Prostate gland (tissue), 2 donors: ENCODE data around the gene SNX6. TPM values are rescaled to one million over a fixed set of nuclear protein-coding genes. Genes with fewer than 3 reads are reported as not detected.
"Not testable (repeated sequence)": the region's sequence is repeated elsewhere in the genome, so short reads cannot be mapped to it uniquely, and the experiment has no call there.

Experiments used
- DNase-seq: peaks from one replicate; pipeline ENCODE4 v3.0.0-alpha.2; 2019; ENCODE audit warnings: low spot score
- H3K27ac ChIP-seq, 2 donors: fragments of 200-600 bp; sonication (generic); 2 replicates each; pipeline ENCODE4 v1.5.1; 2017 to 2019
- H3K27me3 ChIP-seq: fragments of 200-600 bp; sonication (generic); replicated peaks from 2 replicates; pipeline ENCODE4 v1.5.1; 2019; ENCODE audit not compliant: insufficient read depth
- H3K36me3 ChIP-seq, 2 donors: fragments of 200-600 bp; sonication (generic); 1 replicate in 1 of 2; 2 replicates in 1 of 2; pipeline versions ENCODE4 v1.5.1 to v1.8.1; 2017 to 2019
- H3K4me1 ChIP-seq: fragments of 200-600 bp; sonication (generic); replicated peaks from 2 replicates; pipeline ENCODE4 v1.5.1; 2019
- H3K4me3 ChIP-seq, 2 donors: fragments of 200-600 bp; sonication (generic); 2 replicates each; pipeline ENCODE4 v1.5.1; 2017 to 2019
- H3K9me3 ChIP-seq: fragments of 200-600 bp; sonication (generic); 2 replicates; pipeline ENCODE4 v1.5.1; 2017
- POLR2A ChIP-seq: fragments of 450-650 bp; IDR thresholded peaks from one replicate; pipeline ENCODE4 v1.6.1; 2016; ENCODE audit warnings: antibody characterized with exemption, mild to moderate bottlenecking
- POLR2AphosphoS5 ChIP-seq: sonication (generic); formaldehyde crosslinking; IDR thresholded peaks from one replicate; pipeline ENCODE4 v1.6.1; 2017; ENCODE audit warnings: antibody characterized with exemption
- WGBS: methylation state at CpG from one replicate; pipeline ENCODE4 v1.1.5; 2018; 5-methylcytosine and 5-hydroxymethylcytosine counted together
- intact Hi-C: fragments of 100-400 bp; cut with DNase I; formaldehyde crosslinking; loops from one replicate; pipeline ENCODE4 v1.14.2; 2022
- total RNA-seq, 2 donors: library from RNA; depleted of rRNA; stranded (reverse); fragments of >200 nt; gene quantifications; one replicate each; pipeline ENCODE4 v1.1.0, GENCODE V29; 2016
- TF ChIP-seq, protein P1 (sequence below), 4 experiments: fragments of 200-600 bp in 2 of 4; fragments of 450-650 bp in 2 of 4; sonication (generic) in 2 of 4; IDR thresholded peaks; 1 replicate in 3 of 4; 2 replicates in 1 of 4; pipeline ENCODE4 v1.5.1; 2016 to 2019; ENCODE audit warnings: antibody characterized with exemption in 4 of 4, mild to moderate bottlenecking in 2 of 4, moderate library complexity in 2 of 4

SNX6 gene
- total RNA-seq, 2 donors from 2014 or later, result 116 to 128 TPM

DNA sequence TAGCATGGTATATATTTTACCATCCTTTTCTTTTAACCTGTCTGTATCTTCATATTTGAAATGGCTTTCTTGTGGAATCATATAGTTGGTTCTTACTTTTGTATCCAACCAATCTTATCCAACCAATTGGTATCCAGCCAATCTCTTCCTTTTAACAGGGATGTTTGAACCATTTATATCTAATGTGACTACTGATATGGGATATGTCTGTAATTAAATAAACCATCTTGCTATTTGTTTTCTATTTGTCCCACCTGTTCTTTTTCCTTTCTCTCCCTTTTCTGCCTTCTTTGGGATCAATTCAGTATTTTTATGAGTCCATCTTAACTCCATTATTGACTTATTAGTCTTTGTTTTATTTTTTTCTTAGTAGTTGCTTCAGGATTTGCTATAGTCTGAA, 30.8 kb upstream of the SNX6 start:
- Histone ChIP-seq H3K27ac (no peak overlapping the region), H3K9me3 (no peaks in the 10 kb centered on the region), H3K4me1 (no peaks in the 10 kb centered on the region), H3K27me3 (no peaks in the 10 kb centered on the region), H3K36me3 (no peaks in the 10 kb centered on the region), H3K4me3 (no peak overlapping the region)
- intact Hi-C loops, result no loop called here
- DNase-seq, result no peak
- TF ChIP-seq POLR2AphosphoS5, result no peak
- TF ChIP-seq, protein P1, sequence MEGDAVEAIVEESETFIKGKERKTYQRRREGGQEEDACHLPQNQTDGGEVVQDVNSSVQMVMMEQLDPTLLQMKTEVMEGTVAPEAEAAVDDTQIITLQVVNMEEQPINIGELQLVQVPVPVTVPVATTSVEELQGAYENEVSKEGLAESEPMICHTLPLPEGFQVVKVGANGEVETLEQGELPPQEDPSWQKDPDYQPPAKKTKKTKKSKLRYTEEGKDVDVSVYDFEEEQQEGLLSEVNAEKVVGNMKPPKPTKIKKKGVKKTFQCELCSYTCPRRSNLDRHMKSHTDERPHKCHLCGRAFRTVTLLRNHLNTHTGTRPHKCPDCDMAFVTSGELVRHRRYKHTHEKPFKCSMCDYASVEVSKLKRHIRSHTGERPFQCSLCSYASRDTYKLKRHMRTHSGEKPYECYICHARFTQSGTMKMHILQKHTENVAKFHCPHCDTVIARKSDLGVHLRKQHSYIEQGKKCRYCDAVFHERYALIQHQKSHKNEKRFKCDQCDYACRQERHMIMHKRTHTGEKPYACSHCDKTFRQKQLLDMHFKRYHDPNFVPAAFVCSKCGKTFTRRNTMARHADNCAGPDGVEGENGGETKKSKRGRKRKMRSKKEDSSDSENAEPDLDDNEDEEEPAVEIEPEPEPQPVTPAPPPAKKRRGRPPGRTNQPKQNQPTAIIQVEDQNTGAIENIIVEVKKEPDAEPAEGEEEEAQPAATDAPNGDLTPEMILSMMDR (IDR thresholded peaks at IDR 0.05), result no peak
- TF ChIP-seq POLR2A, result no peak

GRCh38 chr14:34655959-34656358, 26.0 kb upstream of the SNX6 start:
- no peak overlapping the region for H3K4me3 ChIP-seq

DNA sequence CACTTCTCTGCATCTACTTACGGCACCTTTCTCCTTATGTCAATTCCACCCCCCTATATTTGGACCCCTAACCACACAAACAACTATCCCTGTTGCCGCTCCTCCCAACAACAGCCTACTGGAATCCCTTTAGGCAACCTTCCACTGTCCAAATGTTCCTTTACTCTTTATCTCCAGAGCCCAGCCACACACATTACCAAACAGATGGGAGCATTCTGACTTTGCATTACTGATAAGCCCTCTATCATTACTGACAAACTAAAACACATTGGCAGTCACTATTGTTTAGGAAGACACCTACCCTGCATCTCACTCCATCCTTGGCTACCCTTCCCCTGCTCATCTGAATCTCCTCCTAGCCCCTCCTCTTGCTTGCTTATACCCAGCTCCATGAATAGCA, 23.1 kb upstream of the SNX6 start:
- intact Hi-C loops, H3K27me3 ChIP-seq, H3K9me3 ChIP-seq, DNase-seq, H3K4me1 ChIP-seq, H3K4me3 ChIP-seq, H3K27ac ChIP-seq, H3K36me3 ChIP-seq: not testable (repeated sequence)
- WGBS, result 92% methylated on average over 2 of the region's 2 CpGs

More at GRCh38 chr14:34655959-34656358, 26.0 kb upstream of the SNX6 start:
- Histone ChIP-seq H3K9me3 (no peaks in the 10 kb centered on the region), H3K27me3 (no peaks in the 10 kb centered on the region), H3K27ac (no peak overlapping the region), H3K4me1 (no peaks in the 10 kb centered on the region), H3K36me3 (no peaks in the 10 kb centered on the region)
- 66% methylated on average over 1 of the region's 1 CpG for WGBS
- intact Hi-C loops, result no loop called here
- no peak for DNase-seq
- TF ChIP-seq, protein P1 (IDR thresholded peaks at IDR 0.05), result no peak
- TF ChIP-seq POLR2A (no peak), POLR2AphosphoS5 (no peak)

DNA sequence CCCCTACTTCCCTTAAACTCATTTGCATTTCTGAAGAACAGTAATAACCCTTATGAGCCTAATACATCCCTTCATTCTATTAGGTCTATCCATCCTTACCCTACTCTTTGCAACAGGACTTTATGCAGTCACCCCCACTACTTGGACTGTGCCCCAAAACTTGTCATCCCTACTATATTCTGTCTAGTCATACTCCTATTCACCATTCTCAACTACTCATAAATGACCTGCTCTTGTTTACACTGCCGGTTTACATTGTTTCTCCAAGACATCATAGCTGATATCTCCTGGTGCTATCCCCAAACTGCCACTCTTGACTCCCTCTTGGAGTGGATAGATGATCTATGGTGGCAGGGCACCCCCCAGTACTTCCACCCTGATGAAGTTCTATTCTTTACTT, 22.4 kb upstream of the SNX6 start:
- DNase-seq, H3K4me1 ChIP-seq, H3K4me3 ChIP-seq, intact Hi-C loops, H3K27me3 ChIP-seq, H3K27ac ChIP-seq, H3K36me3 ChIP-seq, H3K9me3 ChIP-seq: not testable (repeated sequence)
- WGBS, result 69% methylated on average over 1 of the region's 1 CpG

DNA sequence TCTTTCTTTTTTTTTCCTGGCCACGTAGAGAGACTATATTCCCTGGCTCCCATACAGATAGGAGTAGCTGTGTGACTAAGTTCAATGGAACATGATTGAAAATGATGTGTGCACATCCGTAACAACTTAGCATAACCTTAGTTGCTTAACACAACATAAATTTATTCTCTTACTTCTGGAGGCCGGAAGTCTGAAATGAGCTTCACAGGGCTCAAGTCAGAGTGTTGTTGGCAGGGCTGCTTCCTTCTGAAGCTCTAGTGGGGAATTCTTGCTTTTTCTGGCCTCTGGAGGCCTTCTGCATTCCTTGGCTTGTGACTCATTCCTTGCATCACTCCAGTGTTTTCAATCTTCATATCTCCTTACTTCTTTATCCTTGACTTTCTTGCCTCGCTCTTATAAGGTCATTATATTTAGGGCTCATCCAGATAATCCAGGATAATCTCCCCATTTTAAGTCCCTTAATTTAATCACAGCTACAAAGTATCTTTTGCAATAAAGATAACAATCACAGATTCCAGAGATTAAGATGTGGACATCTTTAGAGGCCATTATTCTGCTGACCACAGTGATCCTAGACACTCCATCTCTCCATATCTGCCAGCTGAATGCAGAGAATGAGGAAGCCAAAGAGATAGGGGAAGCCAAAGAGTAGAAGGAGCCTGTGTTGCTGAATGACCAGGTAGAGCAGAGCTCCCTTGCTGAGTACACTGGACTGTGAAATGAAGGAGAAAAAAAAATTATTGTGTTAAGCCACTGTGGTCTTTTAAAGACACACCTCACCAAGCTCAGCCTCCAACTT, 21.0 kb upstream of the SNX6 start:
- H3K9me3 ChIP-seq, result no peaks in the 10 kb centered on the region
- intact Hi-C loops, result no loop called here
- DNase-seq, result no peak
- no peak for TF ChIP-seq POLR2AphosphoS5
- no peak for TF ChIP-seq POLR2A
- TF ChIP-seq, protein P1 (IDR thresholded peaks at IDR 0.05), result no peak
- H3K27ac ChIP-seq, result no peak overlapping the region
- no peaks in the 10 kb centered on the region for H3K36me3 ChIP-seq
- 78% methylated on average over 4 of the region's 4 CpGs for WGBS
- no peaks in the 10 kb centered on the region for H3K4me1 ChIP-seq
- H3K4me3 ChIP-seq, result no peak overlapping the region
- H3K27me3 ChIP-seq, result no peaks in the 10 kb centered on the region

- WGBS, result 70% methylated on average over 2 of the region's 2 CpGs
- H3K9me3 ChIP-seq, H3K27me3 ChIP-seq, DNase-seq, H3K4me3 ChIP-seq, intact Hi-C loops, H3K36me3 ChIP-seq, H3K27ac ChIP-seq, H3K4me1 ChIP-seq: not testable (repeated sequence)
Measured at GRCh38 chr14:34650006-34650405, 20.1 kb upstream of the SNX6 start.
